Stimulated activated effector memory CD8-positive, alpha-beta T cell treated with anti-CD3 and anti-CD28 coated beads, Interleukin-12 subunit alpha, Interleukin-12 subunit beta, amount 100 ng/mL, for 72 hours (primary cell): ENCODE measurements around the gene CTNNA2.
"Not testable (repeated sequence)": the region's sequence is repeated elsewhere in the genome, so short reads cannot be mapped to it uniquely, and the experiment has no call there.

Experiments used
- ATAC-seq: fragments of 150-1000 bp; cut with Tn5 transposase; 2 replicates; pipeline ENCODE4 v1.10.0; 2021
- DNase-seq, 2 donors: peaks; one replicate each; pipeline ENCODE4 v3.0.0; 2021 to 2022; ENCODE audit warnings: low spot score in 2 of 2
- H3K27ac Mint-ChIP-seq: one replicate; pipeline ENCODE4 v1.8.0; 2022; ENCODE audit warnings: mild to moderate bottlenecking, mixed read lengths
- H3K36me3 Mint-ChIP-seq: one replicate; pipeline ENCODE4 v1.8.0; 2022; ENCODE audit warnings: mild to moderate bottlenecking, mixed read lengths
- H3K4me1 Mint-ChIP-seq: one replicate; pipeline ENCODE4 v1.8.0; 2022; ENCODE audit warnings: mixed read lengths
- H3K4me3 Mint-ChIP-seq: one replicate; pipeline ENCODE4 v1.8.0; 2022; ENCODE audit warnings: mild to moderate bottlenecking, mixed read lengths
- H3K9me3 Mint-ChIP-seq: one replicate; pipeline ENCODE4 v1.8.0; 2022; ENCODE audit warnings: mixed read lengths

Gene CTNNA2

DNA sequence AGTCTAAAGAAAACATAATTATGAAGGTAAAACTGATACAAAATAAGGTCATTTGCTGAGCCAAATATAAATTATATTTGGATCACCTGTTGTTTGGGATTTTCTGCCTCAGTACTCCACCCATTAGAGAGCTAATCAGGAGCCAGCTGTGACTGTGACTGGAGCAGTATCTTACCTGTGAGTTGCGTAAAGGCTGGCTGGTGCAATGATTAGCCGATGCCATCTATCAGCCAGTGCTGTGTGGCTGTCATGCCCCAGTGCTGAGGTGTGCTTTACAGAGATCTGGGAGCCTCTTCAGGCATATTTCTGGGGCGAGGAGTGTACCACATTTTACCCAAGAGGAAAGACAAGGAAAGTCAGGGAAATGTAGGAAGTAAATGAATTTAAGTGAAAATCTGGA, 599.9 kb downstream of the CTNNA2 start:
- Mint-ChIP-seq H3K9me3 (peaks cover 19% of the 10 kb centered on the region), H3K36me3 (no peaks in the 10 kb centered on the region), H3K27ac (no peak overlapping the region), H3K4me3 (no peak overlapping the region), H3K4me1 (no peaks in the 10 kb centered on the region)
- DNase-seq, result no peak
- no peak for ATAC-seq

GRCh38 chr2:80113399-80113798, 600.5 kb downstream of the CTNNA2 start:
- Mint-ChIP-seq H3K4me1 (no peaks in the 10 kb centered on the region), H3K36me3 (no peaks in the 10 kb centered on the region), H3K9me3 (peaks cover 15% of the 10 kb centered on the region), H3K27ac (no peak overlapping the region), H3K4me3 (no peak overlapping the region)
- ATAC-seq, result no peak
- no peak for DNase-seq

- no peak for DNase-seq
- Mint-ChIP-seq H3K27ac (no peak overlapping the region), H3K4me1 (no peaks in the 10 kb centered on the region), H3K36me3 (no peaks in the 10 kb centered on the region), H3K4me3 (no peak overlapping the region), H3K9me3 (peaks cover 11% of the 10 kb centered on the region)
- no peak for ATAC-seq
Observed at GRCh38 chr2:80114812-80115211, 602.0 kb downstream of the CTNNA2 start.

- Mint-ChIP-seq H3K4me1 (no peaks in the 10 kb centered on the region), H3K9me3 (peaks cover 7% of the 10 kb centered on the region), H3K27ac (no peak overlapping the region), H3K4me3 (no peak overlapping the region), H3K36me3 (no peaks in the 10 kb centered on the region)
- DNase-seq (no peak), ATAC-seq (no peak)
Observed at GRCh38 chr2:80117401-80117800, 604.5 kb downstream of the CTNNA2 start.

GRCh38 chr2:80120866-80121265, 608.0 kb downstream of the CTNNA2 start:
- Mint-ChIP-seq H3K9me3 (peaks cover 12% of the 10 kb centered on the region), H3K4me3 (no peak overlapping the region), H3K27ac (no peak overlapping the region), H3K4me1 (no peaks in the 10 kb centered on the region), H3K36me3 (no peaks in the 10 kb centered on the region)
- no peak for DNase-seq
- ATAC-seq, result no peak

- ATAC-seq, result no peak
Observed at GRCh38 chr2:80122675-80123074, 609.8 kb downstream of the CTNNA2 start.

DNA sequence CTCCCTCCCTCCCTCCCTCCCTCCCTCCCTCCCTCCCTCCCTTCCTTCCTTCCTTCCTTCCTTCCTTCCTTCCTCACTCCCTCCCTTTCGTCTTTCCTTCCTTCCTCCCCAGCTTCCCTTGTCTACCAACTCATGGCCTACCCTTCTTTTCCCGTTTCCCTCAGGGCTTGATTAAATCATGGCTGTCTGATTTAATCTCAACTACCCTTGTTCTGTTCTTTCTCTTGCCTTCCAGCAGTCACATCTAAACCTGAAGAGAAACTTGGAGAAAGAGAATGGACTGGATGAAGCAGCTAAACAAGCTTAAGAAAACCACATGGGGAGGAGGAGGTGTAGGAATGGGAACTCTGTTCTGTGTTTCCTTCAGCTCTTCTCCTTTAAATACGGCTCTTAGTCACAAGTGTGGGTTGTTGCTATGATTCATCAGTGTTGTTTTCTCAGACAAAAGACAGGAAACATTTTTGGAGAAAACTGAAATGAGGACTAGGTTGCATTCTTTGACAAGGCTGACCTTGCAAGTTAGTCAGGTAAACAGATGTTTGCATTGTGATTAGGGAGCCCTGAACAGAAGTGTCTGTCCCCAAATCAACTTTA, 613.8 kb downstream of the CTNNA2 start:
- H3K36me3 Mint-ChIP-seq, result no peaks in the 10 kb centered on the region
- H3K9me3 Mint-ChIP-seq, result peaks cover 17% of the 10 kb centered on the region
- no peak for ATAC-seq
- H3K4me1 Mint-ChIP-seq, result no peaks in the 10 kb centered on the region
- H3K27ac Mint-ChIP-seq, result no peak overlapping the region
- H3K4me3 Mint-ChIP-seq, result no peak overlapping the region
- no peak for DNase-seq

More at GRCh38 chr2:80122675-80123074, 609.8 kb downstream of the CTNNA2 start:
- Mint-ChIP-seq H3K4me3 (no peak overlapping the region), H3K36me3 (no peaks in the 10 kb centered on the region), H3K27ac (no peak overlapping the region), H3K9me3 (peaks cover 15% of the 10 kb centered on the region), H3K4me1 (no peaks in the 10 kb centered on the region)
- no peak for DNase-seq

DNA sequence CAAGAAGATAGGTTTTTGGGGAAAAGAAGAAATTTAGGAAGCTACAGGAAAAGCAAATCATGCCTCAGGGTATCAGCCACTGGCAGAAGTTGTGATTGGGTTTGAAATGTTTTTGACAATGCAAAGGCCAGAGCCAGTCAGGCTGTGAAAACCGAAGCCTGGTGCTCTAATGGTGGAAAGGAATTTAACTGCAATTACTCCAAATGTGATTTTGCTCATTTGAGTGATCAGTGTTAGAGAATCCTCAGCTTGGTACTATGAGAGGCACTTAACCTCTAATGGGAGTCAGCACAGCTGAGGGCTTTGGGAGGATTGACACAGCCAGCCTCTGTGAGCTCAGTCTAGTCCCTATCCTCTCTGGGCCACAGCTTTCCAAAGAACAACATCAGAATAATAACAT, 615.2 kb downstream of the CTNNA2 start:
- Mint-ChIP-seq H3K36me3 (no peaks in the 10 kb centered on the region), H3K4me3 (no peak overlapping the region), H3K4me1 (no peaks in the 10 kb centered on the region), H3K9me3 (peaks cover 11% of the 10 kb centered on the region), H3K27ac (no peak overlapping the region)
- DNase-seq (no peak), ATAC-seq (no peak)

- Mint-ChIP-seq H3K27ac (no peak overlapping the region), H3K4me1 (no peaks in the 10 kb centered on the region), H3K36me3 (no peaks in the 10 kb centered on the region), H3K4me3 (no peak overlapping the region), H3K9me3 (peaks cover 13% of the 10 kb centered on the region)
- ATAC-seq, result no peak
- DNase-seq, result no peak
Observed at GRCh38 chr2:80132281-80132680, 619.4 kb downstream of the CTNNA2 start.

DNA sequence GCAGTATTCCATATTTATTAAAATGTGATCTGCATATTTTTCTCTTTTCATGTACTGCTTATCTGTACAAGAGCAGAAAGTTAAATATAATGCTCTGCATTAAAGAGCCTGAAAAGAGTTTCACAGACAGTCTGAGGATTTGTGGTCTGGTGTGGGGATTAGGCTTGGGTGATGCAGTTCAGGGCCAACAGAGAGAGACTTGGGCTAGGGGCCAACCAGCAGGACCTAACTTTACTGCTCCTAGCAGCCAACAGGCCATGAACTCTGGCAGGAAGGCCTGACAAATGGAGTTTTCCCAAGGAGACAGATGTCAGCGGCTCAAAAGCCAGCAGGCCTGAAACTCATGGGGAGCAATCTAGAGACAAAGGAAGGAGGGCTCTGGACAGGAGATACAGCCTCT, 622.1 kb downstream of the CTNNA2 start:
- DNase-seq (no peak), ATAC-seq (no peak)
- no peak overlapping the region for H3K27ac Mint-ChIP-seq
- peaks cover 13% of the 10 kb centered on the region for H3K9me3 Mint-ChIP-seq
- no peak overlapping the region for H3K4me3 Mint-ChIP-seq
- H3K4me1 Mint-ChIP-seq, result no peaks in the 10 kb centered on the region
- no peaks in the 10 kb centered on the region for H3K36me3 Mint-ChIP-seq

DNA sequence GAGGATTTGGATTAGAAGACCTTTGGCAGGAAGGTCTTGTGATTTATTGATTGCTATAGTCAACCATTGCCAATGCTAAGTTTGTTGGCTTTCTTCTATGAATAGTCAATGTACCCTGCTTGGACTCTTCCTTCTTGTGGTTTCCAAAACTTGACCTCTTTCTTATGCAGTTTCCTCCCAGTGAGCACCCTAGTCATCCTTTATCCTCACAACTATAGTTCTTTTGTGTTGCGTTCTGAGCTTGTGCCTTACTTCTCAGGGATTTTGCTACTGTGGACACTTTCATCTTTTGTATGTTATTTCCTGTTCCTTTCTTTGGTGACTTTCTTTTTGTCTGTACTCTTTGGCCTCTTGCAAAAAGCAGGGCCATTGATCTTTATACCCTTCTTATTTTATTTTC, 623.5 kb downstream of the CTNNA2 start:
- Mint-ChIP-seq H3K36me3 (no peaks in the 10 kb centered on the region), H3K27ac (no peak overlapping the region), H3K9me3 (peaks cover 13% of the 10 kb centered on the region), H3K4me3 (no peak overlapping the region), H3K4me1 (no peaks in the 10 kb centered on the region)
- no peak for DNase-seq
- no peak for ATAC-seq

GRCh38 chr2:80139001-80139400, 626.1 kb downstream of the CTNNA2 start:
- H3K9me3 Mint-ChIP-seq, result peaks cover 12% of the 10 kb centered on the region
- H3K36me3 Mint-ChIP-seq, result no peaks in the 10 kb centered on the region
- ATAC-seq, result no peak
- H3K27ac Mint-ChIP-seq, result no peak overlapping the region
- DNase-seq, result no peak
- H3K4me3 Mint-ChIP-seq, result no peak overlapping the region
- no peaks in the 10 kb centered on the region for H3K4me1 Mint-ChIP-seq

DNA sequence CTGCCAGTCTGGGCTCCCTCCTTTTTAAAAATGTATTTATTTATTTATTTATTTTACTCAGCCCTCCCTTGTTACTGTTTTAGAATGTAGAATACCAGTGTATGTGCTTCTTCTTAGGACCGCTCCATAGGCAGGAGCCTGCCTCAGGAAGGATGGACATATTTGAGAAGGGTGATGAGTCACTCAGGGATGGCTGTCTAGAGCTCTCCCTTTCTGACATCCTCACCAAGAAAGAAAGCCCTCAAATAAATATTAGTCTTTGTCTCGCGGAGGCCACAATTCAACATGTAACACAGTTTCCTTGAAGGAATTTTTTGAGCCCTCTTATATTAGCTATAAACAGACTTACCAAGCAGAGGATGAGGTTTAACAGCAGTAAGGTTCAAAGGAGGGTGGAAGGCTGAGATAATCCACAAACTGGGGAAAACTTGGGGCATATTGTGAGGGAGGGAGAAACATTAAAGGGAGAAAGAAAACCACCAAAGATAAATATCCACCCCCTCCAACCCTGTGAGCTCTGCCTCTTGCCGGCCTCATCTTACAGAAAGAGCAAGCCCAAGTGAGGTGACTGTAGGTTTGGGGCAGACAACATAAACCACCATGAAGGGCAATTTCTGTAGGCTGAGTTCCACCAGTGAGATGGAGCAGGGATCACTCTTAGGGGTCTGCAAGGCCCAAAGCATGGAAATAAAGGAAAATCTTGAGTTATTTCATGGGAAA, 628.3 kb downstream of the CTNNA2 start:
- ATAC-seq, result no peak
- Mint-ChIP-seq H3K9me3 (peaks cover 12% of the 10 kb centered on the region), H3K4me3 (no peak overlapping the region), H3K27ac (no peak overlapping the region), H3K4me1 (no peaks in the 10 kb centered on the region), H3K36me3 (no peaks in the 10 kb centered on the region)
- no peak for DNase-seq

GRCh38 chr2:80145499-80145898, 632.6 kb downstream of the CTNNA2 start:
- DNase-seq (no peak), ATAC-seq (no peak)
- no peaks in the 10 kb centered on the region for H3K4me1 Mint-ChIP-seq
- H3K36me3 Mint-ChIP-seq, result no peaks in the 10 kb centered on the region
- H3K27ac Mint-ChIP-seq, result no peak overlapping the region
- H3K9me3 Mint-ChIP-seq, result peaks cover 8% of the 10 kb centered on the region
- H3K4me3 Mint-ChIP-seq, result no peak overlapping the region

DNA sequence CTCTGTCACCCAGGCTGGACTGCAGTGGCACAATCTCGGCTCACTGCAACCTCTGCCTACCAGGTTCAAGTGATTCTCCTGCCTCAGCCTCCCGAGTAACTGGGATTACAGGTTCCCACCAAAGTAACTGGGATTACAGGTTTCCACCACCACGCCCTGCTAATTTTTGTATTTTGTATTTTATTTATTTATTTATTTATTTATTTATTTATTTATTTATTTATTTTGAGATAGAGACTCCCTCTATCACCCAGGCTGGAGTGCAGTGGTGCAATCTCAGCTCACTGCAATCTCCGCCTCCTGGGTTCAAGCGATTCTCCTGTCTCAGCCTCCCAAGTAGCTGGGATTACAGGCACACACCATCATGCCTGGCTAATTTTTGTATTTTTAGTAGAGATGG, 633.9 kb downstream of the CTNNA2 start:
- H3K36me3 Mint-ChIP-seq, DNase-seq, H3K4me1 Mint-ChIP-seq, ATAC-seq, H3K27ac Mint-ChIP-seq, H3K4me3 Mint-ChIP-seq: not testable (repeated sequence)
- peaks cover 13% of the 10 kb centered on the region for H3K9me3 Mint-ChIP-seq

GRCh38 chr2:80147690-80148089, 634.8 kb downstream of the CTNNA2 start:
- peaks cover 16% of the 10 kb centered on the region for H3K9me3 Mint-ChIP-seq
- no peak overlapping the region for H3K4me3 Mint-ChIP-seq
- no peaks in the 10 kb centered on the region for H3K4me1 Mint-ChIP-seq
- H3K27ac Mint-ChIP-seq, result no peak overlapping the region
- ATAC-seq (no peak), DNase-seq (no peak)
- H3K36me3 Mint-ChIP-seq, result no peaks in the 10 kb centered on the region
